Measurements from ENCODE around the gene CFL2.

- TF ChIP-seq ZNF274 (IDR thresholded peaks at IDR 0.05; ENCODE audit: low read depth, low read length) (no peak), POLR2A (IDR thresholded peaks at IDR 0.05; ENCODE audit: borderline replicate concordance, extremely low read depth, insufficient read depth, insufficient read length) (no peak), REST (IDR thresholded peaks at IDR 0.05; ENCODE audit: low read depth) (no peak), CEBPB (IDR thresholded peaks at IDR 0.05; ENCODE audit: low read depth) (no peak), CTCF (IDR thresholded peaks at IDR 0.05 in 2 of 3, conservative IDR thresholded peaks at IDR 0.05 in 1 of 3; ENCODE audit: borderline replicate concordance in 1 of 3, insufficient read depth in 1 of 3, low read depth in 2 of 3, low read length in 2 of 3) (no peak), ZFX (IDR thresholded peaks at IDR 0.05) (no peak), SIN3A (IDR thresholded peaks at IDR 0.05; ENCODE audit: low read depth) (no peak)
Observed at GRCh38 chr14:34688470-34689206, 25.8 kb downstream of the CFL2 start.

Measured in HCT116 (cell line).